ENCODE results near the gene SLC38A9. TPM values are rescaled to one million over a fixed set of nuclear protein-coding genes. Genes with fewer than 3 reads are reported as not detected.

The SLC38A9 gene
- total and polyA plus RNA-seq, 7 donors, result 2.4 to 56.5 (median 12.5) TPM

GRCh38 chr5:55580042-55580441 lies 132.1 kb downstream of the SLC38A9 start:
- Histone ChIP-seq H3K4me1 (peaks cover 0 to 42% (median 27%) of the 10 kb centered on the region in 4 donors), H3K36me3 (no peaks in the 10 kb centered on the region), H3K4me3 (no peak overlapping the region), H3K9me3 (no peaks in the 10 kb centered on the region), H3K27ac (no peak overlapping the region), H3K27me3 (no peaks in the 10 kb centered on the region)
- 94 to 96% methylated on average over 6 of the region's 6 CpGs for WGBS, 2 donors
- intact Hi-C loops (cut with DNase I), result no loop called here
- TF ChIP-seq CTCF (IDR thresholded peaks at IDR 0.05) (no peak), POLR2A (IDR thresholded peaks at IDR 0.05) (no peak), POLR2AphosphoS5 (IDR thresholded peaks at IDR 0.05) (no peak), EP300 (IDR thresholded peaks at IDR 0.05) (no peak)
- no peak for DNase-seq

- no peaks in the 10 kb centered on the region for H3K27me3 ChIP-seq
- no peak for DNase-seq
- H3K4me3 ChIP-seq, result no peak overlapping the region
- no peak for TF ChIP-seq POLR2A (IDR thresholded peaks at IDR 0.05)
- peak in 1 of 4 donors; percentile 12 for TF ChIP-seq POLR2AphosphoS5 (IDR thresholded peaks at IDR 0.05)
- peaks cover 0 to 30% (median 22%) of the 10 kb centered on the region in 4 donors for H3K4me1 ChIP-seq
- H3K27ac ChIP-seq, result peak overlapping the region in 2 of 4 donors; percentile 68 to 81
- no peaks in the 10 kb centered on the region for H3K9me3 ChIP-seq
- intact Hi-C loops (cut with DNase I), result no loop called here
- no peaks in the 10 kb centered on the region for H3K36me3 ChIP-seq
Observed at GRCh38 chr5:55578771-55579170, 133.4 kb downstream of the SLC38A9 start.

- no peak overlapping the region for H3K4me3 ChIP-seq
- peak; percentile 82 for DNase-seq
- peak overlapping the region; percentile 42 to 81 (median 65) for H3K27ac ChIP-seq
- peaks cover 0 to 30% (median 22%) of the 10 kb centered on the region in 4 donors for H3K4me1 ChIP-seq
- intact Hi-C loops (cut with DNase I), result no loop called here
- H3K9me3 ChIP-seq, result no peaks in the 10 kb centered on the region
- H3K27me3 ChIP-seq, result no peaks in the 10 kb centered on the region
- H3K36me3 ChIP-seq, result no peaks in the 10 kb centered on the region
- no peak for TF ChIP-seq POLR2A (IDR thresholded peaks at IDR 0.05)
- TF ChIP-seq POLR2AphosphoS5 (IDR thresholded peaks at IDR 0.05), result peak in 2 of 4 donors; percentile 45 to 59
- 25 to 67% methylated on average over 6 of the region's 6 CpGs for WGBS, 2 donors
Observed at GRCh38 chr5:55577353-55578060, 134.6 kb downstream of the SLC38A9 start.

GRCh38 chr5:55576661-55577060 lies 135.5 kb downstream of the SLC38A9 start:
- H3K27ac ChIP-seq, result peak overlapping the region; percentile 42 to 81 (median 65)
- whole genome bisulfite sequencing, 2 donors, result 55 to 67% methylated on average over 2 of the region's 2 CpGs
- H3K4me1 ChIP-seq, result peaks cover 0 to 30% (median 22%) of the 10 kb centered on the region in 4 donors
- DNase-seq, result no peak
- TF ChIP-seq EP300 (IDR thresholded peaks at IDR 0.05) (no peak), POLR2AphosphoS5 (IDR thresholded peaks at IDR 0.05) (no peak), CTCF (IDR thresholded peaks at IDR 0.05) (no peak), POLR2A (IDR thresholded peaks at IDR 0.05) (no peak)
- no peaks in the 10 kb centered on the region for H3K36me3 ChIP-seq
- intact Hi-C loops (cut with DNase I), result no loop called here
- no peaks in the 10 kb centered on the region for H3K9me3 ChIP-seq
- H3K4me3 ChIP-seq, result no peak overlapping the region
- H3K27me3 ChIP-seq, result no peaks in the 10 kb centered on the region

Small RNAs within 50 kb of the gene (small RNA-seq; reads per million reads assigned to genes)
- 0 reads per million in 3 donors for gene AC016632.1

Other genes starting within 250 kb of the SLC38A9 start
- 100 to 1,000 TPM; 264 to 355 (median 310) TPM for gene PLPP1, start 177.4 kb downstream of the SLC38A9 start, total RNA-seq
- gene PLPP1, start 177.4 kb downstream of the SLC38A9 start, polyA plus RNA-seq, result 10 to 100 TPM; 44.2 to 84.3 (median 47.4) TPM
- gene DDX4, start 25.7 kb upstream of the SLC38A9 start, total RNA-seq, result under 1 TPM in 1 of 4 donors, not detected in 3; 0.33 TPM
- not detected for gene DDX4, start 25.7 kb upstream of the SLC38A9 start, polyA plus RNA-seq
- gene IL31RA, start 139.0 kb upstream of the SLC38A9 start, total RNA-seq, result 1 to 10 TPM in 2 of 4 donors, under 1 TPM in 1, not detected in 1; 0.36 to 3.3 (median 2.7) TPM
- gene IL31RA, start 139.0 kb upstream of the SLC38A9 start, polyA plus RNA-seq, result under 1 TPM in 1 of 3 donors, not detected in 2; 0.09 TPM